ENCODE data around the gene RNF8. TPM values are rescaled to one million over a fixed set of nuclear protein-coding genes. Genes with fewer than 3 reads are reported as not detected.
"Not testable (repeated sequence)": the region's sequence is repeated elsewhere in the genome, so short reads cannot be mapped to it uniquely, and the experiment has no call there.

RNF8 gene
- total RNA-seq, 1 donor from 2014 or later: 33.3 TPM

- peaks cover 2% of the 10 kb centered on the region for H3K27me3 Mint-ChIP-seq (ENCODE audit: low read depth)
- peak overlapping the region; percentile 79 for H3K4me3 Mint-ChIP-seq
- TF ChIP-seq CTCF (conservative IDR thresholded peaks at IDR 0.05): no peak
- H3K27ac Mint-ChIP-seq (ENCODE audit: unreplicated experiment): no peak overlapping the region
- H3K36me3 Mint-ChIP-seq (ENCODE audit: low read depth): no peaks in the 10 kb centered on the region
- DNase-seq (ENCODE audit: low read depth, low spot score): no peak
- no peaks in the 10 kb centered on the region for H3K9me3 Mint-ChIP-seq
- peaks cover 21% of the 10 kb centered on the region for H3K4me1 Mint-ChIP-seq
Observed at GRCh38 chr6:37435373-37435772, 81.6 kb downstream of the RNF8 start.

- Mint-ChIP-seq H3K27me3 (ENCODE audit: low read depth) (no peaks in the 10 kb centered on the region), H3K27ac (ENCODE audit: unreplicated experiment) (no peak overlapping the region), H3K9me3 (no peaks in the 10 kb centered on the region), H3K4me3 (peak overlapping the region; percentile 79), H3K36me3 (ENCODE audit: low read depth) (no peaks in the 10 kb centered on the region), H3K4me1 (peaks cover 21% of the 10 kb centered on the region)
- DNase-seq (ENCODE audit: low read depth, low spot score): no peak
- no peak for TF ChIP-seq CTCF (conservative IDR thresholded peaks at IDR 0.05)
Observed at GRCh38 chr6:37435816-37436215, 82.0 kb downstream of the RNF8 start.

- Mint-ChIP-seq H3K36me3 (ENCODE audit: low read depth) (peaks cover 2% of the 10 kb centered on the region), H3K4me1 (peaks cover 6% of the 10 kb centered on the region), H3K27ac (ENCODE audit: unreplicated experiment) (no peak overlapping the region), H3K4me3 (no peak overlapping the region), H3K9me3 (no peaks in the 10 kb centered on the region), H3K27me3 (ENCODE audit: low read depth) (no peaks in the 10 kb centered on the region)
- no peak for DNase-seq (ENCODE audit: low read depth, low spot score)
- no peak for TF ChIP-seq CTCF (conservative IDR thresholded peaks at IDR 0.05)
Observed at GRCh38 chr6:37438930-37439329, 85.1 kb downstream of the RNF8 start.

GRCh38 chr6:37441651-37442050, 87.9 kb downstream of the RNF8 start:
- no peak overlapping the region for H3K27ac Mint-ChIP-seq (ENCODE audit: unreplicated experiment)
- peaks cover 14% of the 10 kb centered on the region for H3K36me3 Mint-ChIP-seq (ENCODE audit: low read depth)

GRCh38 chr6:37442416-37443215, 88.8 kb downstream of the RNF8 start:
- Mint-ChIP-seq H3K27me3 (ENCODE audit: low read depth) (no peaks in the 10 kb centered on the region), H3K36me3 (ENCODE audit: low read depth) (peaks cover 19% of the 10 kb centered on the region), H3K9me3 (no peaks in the 10 kb centered on the region), H3K4me1 (no peaks in the 10 kb centered on the region), H3K4me3 (no peak overlapping the region), H3K27ac (ENCODE audit: unreplicated experiment) (no peak overlapping the region)
- no peak for DNase-seq (ENCODE audit: low read depth, low spot score)
- TF ChIP-seq CTCF (conservative IDR thresholded peaks at IDR 0.05): no peak

More at GRCh38 chr6:37441651-37442050, 87.9 kb downstream of the RNF8 start:
- Mint-ChIP-seq H3K4me1 (no peaks in the 10 kb centered on the region), H3K4me3 (no peak overlapping the region), H3K9me3 (no peaks in the 10 kb centered on the region), H3K27me3 (ENCODE audit: low read depth) (no peaks in the 10 kb centered on the region)
- no peak for DNase-seq (ENCODE audit: low read depth, low spot score)
- no peak for TF ChIP-seq CTCF (conservative IDR thresholded peaks at IDR 0.05)

GRCh38 chr6:37443216-37443542, 89.4 kb downstream of the RNF8 start:
- H3K4me1 Mint-ChIP-seq; H3K9me3 Mint-ChIP-seq; H3K27me3 Mint-ChIP-seq (ENCODE audit: low read depth); H3K27ac Mint-ChIP-seq (ENCODE audit: unreplicated experiment); H3K4me3 Mint-ChIP-seq; DNase-seq (ENCODE audit: low read depth, low spot score): not testable (repeated sequence)
- peaks cover 19% of the 10 kb centered on the region for H3K36me3 Mint-ChIP-seq (ENCODE audit: low read depth)

Measured in neural crest cell (in vitro differentiated cells).